NCI-H82 treated with DMSO at 0.1 percent for 48 hours (cell line): ENCODE measurements around the gene CBLL1.

Source experiments
- DNase-seq: peaks from one replicate; lab custom pipeline; 2025; ENCODE audit not compliant: unreplicated experiment; lab: John Stamatoyannopoulos, UW

CBLL1 gene, protein sequence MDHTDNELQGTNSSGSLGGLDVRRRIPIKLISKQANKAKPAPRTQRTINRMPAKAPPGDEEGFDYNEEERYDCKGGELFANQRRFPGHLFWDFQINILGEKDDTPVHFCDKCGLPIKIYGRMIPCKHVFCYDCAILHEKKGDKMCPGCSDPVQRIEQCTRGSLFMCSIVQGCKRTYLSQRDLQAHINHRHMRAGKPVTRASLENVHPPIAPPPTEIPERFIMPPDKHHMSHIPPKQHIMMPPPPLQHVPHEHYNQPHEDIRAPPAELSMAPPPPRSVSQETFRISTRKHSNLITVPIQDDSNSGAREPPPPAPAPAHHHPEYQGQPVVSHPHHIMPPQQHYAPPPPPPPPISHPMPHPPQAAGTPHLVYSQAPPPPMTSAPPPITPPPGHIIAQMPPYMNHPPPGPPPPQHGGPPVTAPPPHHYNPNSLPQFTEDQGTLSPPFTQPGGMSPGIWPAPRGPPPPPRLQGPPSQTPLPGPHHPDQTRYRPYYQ

DNA sequence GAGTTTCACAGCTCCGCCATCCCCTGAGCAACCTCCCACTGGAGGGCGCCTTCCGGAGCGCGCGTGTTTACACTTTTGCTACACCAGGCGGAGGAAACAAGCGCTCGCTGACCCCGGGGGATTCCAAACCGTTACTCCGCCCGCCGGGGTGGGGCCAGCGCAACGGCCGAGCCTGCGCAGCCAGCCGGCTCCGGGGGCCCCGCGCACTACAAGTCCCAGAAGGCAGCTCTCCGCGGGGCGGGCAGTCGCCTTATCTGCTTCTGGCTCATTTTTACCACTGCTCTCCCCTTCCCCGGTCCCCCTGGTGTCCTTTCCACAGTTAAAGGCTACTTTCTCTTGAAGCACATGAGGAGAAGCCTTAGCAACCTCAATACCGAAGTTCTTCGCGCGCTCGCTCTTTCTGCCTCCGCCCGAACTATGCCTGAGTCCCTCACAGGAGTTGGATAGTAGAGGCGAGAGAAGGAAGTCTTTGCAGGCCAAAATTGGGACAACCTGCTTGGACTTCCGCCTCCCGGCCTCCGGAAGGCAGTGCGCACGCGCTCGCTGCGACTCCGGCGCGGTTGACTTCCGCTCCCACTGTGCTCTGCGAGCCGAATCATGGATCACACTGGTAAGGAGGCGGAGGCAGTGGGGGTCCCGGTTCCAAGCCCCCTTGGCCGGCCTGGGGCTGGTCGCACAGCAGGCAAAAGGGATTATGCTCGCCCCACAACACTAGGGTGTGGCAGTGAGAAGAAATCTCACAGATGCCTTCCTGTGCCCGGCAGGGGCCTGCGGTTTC is at the start of gene CBLL1:
TSS of gene CBLL1 (plus strand) at position 576 of the 778 bp plus-strand sequence. CDS start at position 598, 22 bp downstream.
- DNase-seq, result peak; percentile 89

DNA sequence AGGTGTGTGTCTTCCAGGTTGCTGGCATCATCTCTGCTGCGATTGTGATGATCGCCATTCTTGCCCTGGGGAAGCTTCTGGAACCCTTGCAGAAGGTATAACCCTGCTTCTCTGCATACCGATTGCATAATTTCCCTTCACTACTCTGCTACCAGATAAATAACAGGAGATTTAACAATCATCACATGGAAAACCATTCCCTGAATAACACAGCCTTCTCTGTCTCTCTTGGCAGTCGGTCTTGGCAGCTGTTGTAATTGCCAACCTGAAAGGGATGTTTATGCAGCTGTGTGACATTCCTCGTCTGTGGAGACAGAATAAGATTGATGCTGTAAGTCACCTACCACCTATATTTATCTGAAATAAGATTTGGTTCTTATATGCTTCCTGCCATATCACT is 49.6 kb upstream of the CBLL1 start:
- DNase-seq, result no peak

DNA sequence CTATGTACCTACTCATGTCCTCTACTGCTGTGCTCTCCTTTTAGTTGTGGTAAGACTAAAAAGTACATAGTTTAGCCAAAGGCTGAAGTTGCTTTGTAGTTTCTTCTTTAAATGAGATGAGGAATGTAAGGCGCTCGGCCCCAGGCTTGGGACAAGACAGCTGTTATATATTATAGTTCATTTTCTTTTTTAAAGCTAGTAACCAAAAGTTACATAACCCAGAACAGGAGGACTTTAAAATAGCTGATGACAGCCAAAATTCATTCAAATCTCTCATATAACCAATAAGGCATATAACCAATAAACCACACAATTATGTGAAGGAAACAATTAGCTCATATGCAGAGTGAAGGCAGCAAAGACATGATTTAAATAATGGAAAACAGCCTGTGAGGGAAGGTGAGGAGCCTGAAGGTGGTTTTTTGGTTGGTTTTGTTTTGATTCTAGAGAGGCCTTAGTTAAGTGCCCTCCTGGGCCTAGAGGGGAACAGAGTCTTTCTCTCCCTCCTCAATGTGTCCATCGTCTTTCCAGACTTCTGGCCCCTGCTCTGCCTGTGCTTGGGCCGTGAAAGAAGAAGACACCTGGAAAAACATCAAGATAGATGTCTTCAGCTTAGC is 47.5 kb upstream of the CBLL1 start:
- no peak for DNase-seq

DNA sequence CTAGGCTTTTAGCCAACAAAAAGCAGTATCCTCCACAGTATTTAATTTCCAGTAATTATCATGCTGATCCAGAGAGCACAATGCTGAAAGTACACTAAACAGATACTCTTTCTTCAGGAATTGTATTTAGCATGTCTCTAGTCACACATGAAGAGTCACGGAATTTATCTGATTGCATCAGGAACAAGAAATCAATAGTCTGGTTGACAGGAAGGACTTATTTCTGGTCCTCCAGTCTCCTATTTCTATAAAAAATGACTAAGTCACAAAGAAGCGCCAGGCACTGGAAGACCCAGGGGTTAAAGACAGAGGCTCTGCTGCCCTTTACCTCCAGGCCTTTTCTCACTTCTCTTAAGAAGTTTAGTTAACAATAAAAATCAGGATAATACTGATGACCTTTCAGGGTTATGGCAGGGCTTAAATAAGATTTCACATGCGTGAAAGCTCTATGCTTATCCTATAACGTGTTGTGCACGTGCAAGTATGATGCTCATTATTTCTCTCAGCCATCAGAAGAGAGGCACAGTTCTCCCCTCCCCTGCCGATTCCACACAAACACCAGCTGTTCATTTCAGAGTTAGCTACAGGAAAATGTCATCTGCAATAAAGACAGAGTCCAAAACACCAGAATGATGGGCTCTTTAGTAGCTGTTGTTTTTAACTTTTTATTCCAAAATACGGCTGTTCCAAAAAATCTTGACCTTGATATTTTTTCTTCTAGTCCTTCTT is 46.5 kb upstream of the CBLL1 start:
- peak; percentile 84 for DNase-seq

DNA sequence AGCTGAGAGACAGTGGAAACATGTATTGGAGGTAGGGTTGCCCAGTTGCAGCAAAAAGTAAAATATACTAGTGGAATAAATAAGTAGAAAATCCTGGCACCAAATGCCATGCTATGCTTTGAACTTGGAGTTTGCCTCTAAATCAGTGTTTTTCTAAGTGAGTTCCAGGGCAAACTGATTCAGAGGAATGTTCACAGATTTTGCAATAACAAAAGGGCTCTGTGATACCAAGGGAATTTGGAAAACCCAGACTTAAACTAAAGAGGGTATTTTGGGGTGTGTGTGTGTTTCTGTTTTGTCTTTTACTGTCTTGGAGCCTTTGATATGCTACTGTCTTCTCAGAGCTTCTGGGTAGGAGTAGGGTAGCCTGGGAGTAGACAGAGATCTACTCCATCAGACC is 43.4 kb upstream of the CBLL1 start:
- DNase-seq, result no peak

DNA sequence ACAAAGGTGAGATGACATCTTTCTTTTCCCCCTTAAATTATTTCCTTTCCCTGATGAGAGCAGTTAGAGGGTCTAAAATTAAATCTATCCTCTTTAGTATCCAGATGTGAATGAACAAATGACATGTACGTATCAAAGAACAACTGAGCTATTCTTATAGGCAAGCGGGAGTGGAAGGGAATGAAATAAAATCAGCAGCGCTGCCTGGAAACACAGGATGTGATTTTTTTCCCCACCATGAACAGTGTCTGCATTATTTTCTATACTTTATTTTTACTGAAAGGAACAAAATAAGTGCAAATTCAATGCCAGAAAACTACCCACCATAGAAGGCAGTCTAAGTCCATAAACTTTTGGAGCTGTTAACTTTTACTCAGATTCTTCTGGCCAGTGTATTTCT is 42.8 kb upstream of the CBLL1 start:
- DNase-seq, result no peak

DNA sequence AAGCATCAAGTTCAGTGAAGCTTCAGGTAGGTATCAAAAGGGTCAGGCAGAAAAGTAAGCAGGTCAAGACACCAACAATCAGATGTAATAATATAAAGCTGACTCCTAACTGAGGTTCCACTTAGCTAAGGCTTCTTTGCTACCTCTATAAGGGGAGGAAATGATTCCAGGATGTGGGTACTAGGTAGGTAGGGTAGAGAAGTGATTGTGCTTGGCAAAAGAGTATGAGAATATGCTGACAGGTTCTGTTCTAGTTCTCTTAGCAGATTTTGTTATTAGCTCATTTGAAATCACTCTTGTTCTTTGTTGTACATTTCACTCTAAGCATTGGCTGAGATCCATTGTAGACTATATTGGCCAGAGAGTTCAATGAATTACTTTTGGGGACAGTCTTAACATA is 40.7 kb upstream of the CBLL1 start:
- no peak for DNase-seq

DNA sequence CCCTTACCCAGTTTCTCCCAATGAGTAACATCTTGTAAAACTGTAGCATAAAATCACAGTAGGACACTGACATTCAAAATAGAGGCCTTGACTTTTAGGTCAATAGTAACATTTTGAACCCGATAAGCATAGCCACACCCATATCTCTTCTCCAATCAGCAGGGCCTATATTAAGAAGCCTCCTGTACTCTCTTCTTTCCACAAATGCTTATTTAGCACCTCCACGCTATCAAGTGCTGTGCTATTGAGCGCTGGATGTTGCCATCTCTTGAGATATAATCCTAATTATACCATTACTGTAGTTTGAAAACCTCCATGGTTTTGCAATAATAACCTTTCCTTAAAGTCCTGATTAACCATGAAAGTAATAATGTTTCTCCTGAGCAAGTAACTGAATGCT is 40.1 kb upstream of the CBLL1 start:
- no peak for DNase-seq

DNA sequence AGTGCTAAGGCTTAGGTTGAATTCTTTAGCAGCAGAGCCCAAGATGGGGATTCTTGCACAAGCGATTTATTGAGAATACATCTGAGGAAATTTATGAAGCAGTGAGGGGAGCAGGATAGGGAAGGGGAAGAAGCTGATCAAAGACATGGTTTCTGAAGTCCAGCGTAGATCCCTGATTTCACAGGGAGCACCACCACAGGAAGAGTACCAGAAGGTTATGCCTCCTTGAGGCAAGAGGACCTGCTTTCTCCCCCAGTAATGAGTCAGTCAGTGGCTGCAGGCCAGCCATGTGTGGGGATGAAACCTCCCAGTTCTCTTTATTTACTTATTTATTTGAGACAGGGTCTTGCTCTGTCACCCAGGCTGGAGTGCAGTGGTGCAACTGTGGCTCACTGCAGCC is 35.0 kb upstream of the CBLL1 start:
- DNase-seq, result no peak

DNA sequence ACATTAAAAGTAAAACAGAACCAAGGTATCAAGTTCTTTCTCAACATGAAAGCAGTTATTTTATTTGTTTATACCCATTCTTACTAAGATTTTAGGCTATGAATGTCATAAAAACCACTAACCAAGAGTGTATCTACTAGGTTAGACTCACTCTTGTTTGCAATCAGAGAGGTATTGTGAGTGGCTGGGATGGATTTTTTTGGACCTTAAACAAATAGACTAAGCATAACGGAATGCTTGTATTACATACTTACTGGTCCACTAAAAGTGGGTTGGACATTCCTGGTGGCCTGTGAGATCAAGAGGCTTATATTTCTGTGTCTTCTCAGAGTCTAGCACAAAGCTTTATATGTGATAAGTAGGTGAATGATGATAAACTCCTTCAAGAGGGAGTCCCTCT is 32.6 kb upstream of the CBLL1 start:
- no peak for DNase-seq

DNA sequence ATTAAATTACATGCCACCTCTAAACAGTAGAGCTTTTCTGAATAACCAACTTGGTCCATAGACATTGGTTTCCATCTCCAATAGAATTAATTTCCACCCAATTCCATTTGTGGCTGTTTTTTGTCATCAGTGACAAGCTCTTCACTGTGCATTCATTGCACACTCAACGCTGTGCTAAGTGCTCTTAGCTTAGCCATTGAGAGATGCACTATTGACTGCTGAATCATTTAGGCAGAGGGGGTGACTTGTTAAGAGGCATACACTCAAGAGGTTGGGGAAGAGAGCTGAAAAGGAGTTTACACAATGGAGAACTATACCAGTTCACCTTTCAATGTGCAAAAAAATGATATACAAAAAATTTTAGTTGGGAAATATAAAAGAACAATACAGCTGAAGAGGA is 31.9 kb upstream of the CBLL1 start:
- DNase-seq, result no peak

DNA sequence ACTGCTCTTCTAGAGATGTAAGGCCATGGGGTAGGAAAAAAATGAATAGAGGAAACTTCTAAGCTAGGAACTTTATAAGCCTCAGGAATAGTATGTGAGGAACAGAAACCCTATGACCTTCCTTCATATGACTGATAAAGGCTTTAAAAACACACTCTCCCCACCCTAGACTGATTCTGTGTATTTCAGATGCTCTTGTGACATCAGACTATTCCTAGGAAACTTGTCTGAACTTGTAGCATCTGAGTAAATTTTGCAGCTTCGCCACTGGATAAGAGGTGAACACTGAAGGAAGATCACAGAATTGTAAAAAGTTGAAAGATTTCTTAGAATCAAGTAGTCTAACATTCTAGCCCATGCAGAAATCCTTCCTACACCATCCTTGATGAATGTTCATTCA is 31.0 kb upstream of the CBLL1 start:
- DNase-seq, result no peak

DNA sequence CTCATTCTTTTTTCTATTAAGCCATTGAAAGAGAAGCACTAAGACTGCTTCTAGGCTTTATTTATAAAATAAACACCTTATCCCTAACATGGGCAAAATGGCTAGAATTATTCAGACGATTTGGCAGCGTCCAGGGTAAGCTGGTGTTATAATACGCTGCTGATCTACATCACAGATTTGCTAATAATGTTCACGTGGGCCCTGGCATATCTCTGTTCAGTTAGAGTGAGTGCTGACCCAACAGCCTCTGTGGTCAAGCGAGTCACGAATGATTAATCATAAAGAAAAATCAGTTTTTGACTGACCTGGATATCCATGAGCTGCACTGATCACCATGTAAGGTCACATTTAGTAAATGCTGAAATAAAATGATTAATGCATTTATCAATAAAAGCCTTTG is 28.4 kb upstream of the CBLL1 start:
- DNase-seq, result no peak

DNA sequence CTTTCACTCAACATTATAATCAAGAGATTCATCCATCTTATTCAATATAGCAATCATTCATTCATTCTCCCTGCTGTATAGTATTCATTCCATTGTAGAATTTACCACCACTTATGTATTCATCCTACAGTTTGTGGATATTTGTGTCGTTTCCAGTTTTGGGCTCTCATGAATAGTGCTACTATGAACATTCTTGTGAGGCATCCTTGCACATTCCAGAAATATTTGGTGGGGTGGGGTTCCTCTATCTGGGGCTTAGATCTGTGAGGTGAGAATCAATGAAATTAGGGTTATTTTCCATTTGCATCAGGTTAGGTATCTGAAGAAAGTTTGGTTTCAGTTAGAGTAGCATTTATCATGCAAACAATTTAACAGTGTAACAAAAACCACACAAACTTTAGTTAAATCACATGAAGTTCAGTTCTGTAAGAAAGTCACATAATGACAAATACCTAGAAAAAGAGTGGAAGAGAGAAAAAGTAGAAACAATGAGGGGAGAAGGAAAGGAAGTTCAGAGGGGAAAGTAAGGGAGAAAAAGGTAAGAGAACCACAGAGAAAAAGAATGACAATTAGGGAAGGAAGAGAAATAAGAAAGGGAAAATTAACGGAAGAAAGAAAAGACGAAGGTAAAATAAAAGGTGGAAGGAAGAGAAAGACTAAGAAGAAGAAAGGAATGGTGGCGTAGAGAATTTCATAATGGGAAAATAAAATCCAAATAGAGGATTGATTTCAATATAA is 25.3 kb upstream of the CBLL1 start:
- no peak for DNase-seq

DNA sequence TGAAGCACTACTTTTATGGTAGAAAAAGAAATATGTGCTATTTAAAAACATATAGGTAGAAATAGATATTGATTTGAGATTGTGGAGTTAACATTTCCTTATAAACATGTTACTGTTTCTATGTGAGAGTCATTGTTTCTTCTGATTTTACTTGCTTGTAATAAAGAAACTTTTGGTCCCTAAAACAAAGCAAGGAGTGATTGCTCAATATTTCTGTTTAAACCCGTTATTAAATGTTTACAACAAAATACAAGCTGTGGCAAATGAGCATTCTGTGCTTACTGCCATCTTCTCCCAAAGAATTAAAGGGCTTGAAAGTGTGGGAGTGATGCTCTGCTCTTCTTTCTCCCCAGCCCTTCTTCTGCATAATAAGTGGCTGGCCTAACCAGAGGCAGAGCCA is 22.7 kb upstream of the CBLL1 start:
- no peak for DNase-seq

DNA sequence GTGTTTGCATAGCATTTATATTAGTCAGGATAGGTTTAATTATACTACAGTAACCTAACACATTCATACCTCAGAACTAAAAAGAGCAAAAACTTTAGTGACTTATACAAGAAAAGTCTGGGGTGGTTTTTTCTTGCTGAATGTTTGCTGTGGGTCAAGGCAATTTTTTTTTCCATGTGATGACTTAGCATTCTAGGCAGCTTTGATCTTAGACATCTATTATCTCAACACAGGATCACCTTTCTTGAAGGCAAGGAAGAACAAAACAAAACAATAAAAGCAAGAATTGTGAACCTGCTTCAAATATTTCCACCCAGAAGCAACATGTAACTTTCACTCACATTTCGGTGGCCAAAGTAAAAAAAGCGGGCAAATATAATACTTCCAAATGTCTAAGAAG is 20.7 kb upstream of the CBLL1 start:
- no peak for DNase-seq

DNA sequence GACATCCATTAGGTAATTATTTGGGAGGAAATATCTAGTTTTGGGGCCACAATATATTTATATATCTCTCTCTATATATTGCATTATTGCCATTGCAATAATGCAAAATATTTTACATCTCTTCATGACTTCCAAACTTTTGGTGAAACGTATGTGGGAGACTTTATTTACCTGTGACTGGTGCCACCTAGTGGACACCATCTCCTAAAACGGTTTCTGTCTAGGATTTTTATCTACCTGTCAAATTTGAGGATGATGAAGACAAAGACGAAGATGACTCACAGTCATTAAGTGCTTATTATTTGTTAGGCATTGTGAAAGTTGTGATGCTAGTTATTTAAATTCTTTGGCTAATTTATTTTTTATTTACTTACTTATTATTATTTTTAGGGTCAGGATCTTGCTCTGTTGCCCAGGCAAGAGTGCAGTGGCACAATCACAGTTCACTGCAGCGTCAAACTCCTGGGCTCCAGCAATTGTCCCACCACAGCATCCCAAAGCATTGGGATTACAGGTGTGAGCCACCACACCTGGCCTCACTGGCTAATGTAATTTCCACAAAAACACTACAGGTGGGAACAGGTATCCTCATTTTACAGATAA is 18.7 kb upstream of the CBLL1 start:
- DNase-seq, result no peak

DNA sequence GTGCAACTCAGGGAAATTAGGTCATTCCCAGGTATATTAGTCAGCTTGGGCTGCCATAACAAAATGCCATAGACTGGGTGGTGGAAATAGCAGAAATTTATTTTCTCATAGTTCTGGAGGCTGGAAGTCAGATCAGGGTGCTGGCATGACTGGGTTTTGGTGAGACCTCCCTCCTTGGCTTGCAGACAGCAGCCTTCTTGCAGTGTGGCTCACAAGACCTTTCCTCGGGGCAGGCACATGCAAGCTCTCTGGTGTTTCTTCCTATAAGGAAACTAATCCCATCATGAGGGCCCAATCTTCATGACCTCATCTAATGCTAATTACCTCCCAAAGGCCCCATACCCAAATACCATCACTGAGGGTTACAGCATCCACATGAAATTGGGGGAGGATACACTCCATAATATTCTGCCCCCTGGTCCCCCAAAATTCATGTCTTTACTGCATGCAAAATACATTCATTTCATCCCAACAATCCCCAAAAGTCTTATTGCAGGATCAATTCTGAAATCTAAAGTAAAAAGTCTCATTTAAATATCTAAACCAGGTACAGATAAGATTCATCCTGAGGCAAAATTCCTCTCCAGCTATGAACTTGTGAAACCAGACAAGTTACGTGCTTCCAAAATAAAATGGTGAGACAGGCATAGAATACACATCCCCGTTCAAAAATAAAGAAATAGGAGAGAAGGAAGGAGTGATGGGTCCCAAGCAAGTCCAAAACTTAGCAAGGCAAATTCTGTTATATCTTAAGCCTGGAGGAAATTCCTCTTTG is 17.4 kb upstream of the CBLL1 start:
- no peak for DNase-seq

DNA sequence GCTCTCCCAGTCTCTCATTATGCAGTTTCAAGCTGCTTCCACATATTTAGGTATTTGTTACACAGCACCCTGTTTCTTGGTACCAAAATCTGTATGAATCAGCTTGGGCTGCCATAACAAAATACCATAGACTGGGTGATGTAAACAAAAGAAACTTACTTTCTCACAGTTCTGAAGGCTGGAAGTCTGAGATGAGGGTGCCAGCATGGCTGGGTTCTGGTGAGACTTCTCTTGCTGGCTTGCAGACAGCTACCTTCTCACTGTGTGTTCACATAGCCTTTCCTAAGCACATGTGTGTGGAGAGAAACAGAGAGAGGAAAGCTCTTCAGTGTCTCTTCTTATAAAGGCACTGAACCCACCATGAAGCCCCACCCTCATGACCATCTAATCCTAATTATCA is 15.7 kb upstream of the CBLL1 start:
- DNase-seq, result no peak
